CD4-positive, alpha-beta T cell (primary cell): Measurements from ENCODE around the gene STEAP3. TPM values are rescaled to one million over a fixed set of nuclear protein-coding genes. Genes with fewer than 3 reads are reported as not detected.

Experiments
- ATAC-seq: fragments of 200-7000 bp; cut with Tn5 transposase; one replicate; pipeline ENCODE4 v1.10.0; 2022; ENCODE audit warnings: mild to moderate bottlenecking; ENCODE audit not compliant: poor library complexity
- CTCF ChIA-PET: fragments of 350-600 bp; sonication (Branson Sonifier 250); formaldehyde crosslinking; loops from one replicate; lab custom pipeline; 2021; ENCODE audit warnings: antibody characterized with exemption, inconsistent platforms; lab: Charles Lee
- POLR2A ChIA-PET: fragments of 350-600 bp; sonication (Branson Sonifier 250); formaldehyde crosslinking; loops from one replicate; lab custom pipeline; 2021; ENCODE audit warnings: antibody characterized with exemption, inconsistent platforms; lab: Charles Lee
- DNase-seq, 14 experiments: peaks; one replicate each; pipeline ENCODE4 v3.0.0-alpha.2; 2013 to 2020; ENCODE audit warnings: mixed read lengths in 2 of 14
- H3K27ac ChIP-seq, 2 donors: one replicate each; pipeline versions ENCODE4 v1.5.1 to v1.7.0; 2013; ENCODE audit warnings: low read length in 2 of 2, low read depth in 1 of 2, mild to moderate bottlenecking in 1 of 2
- H3K27me3 ChIP-seq, 2 experiments: 1 replicate in 1 of 2; 2 replicates in 1 of 2; pipeline versions ENCODE4 v1.6.1 to v1.7.0; 2013; ENCODE audit warnings: low read length in 2 of 2, control low read depth in 1 of 2, mild to moderate bottlenecking in 1 of 2, moderate library complexity in 1 of 2; ENCODE audit not compliant: insufficient read depth in 2 of 2, control insufficient read depth in 1 of 2
- H3K36me3 ChIP-seq: one replicate; pipeline ENCODE4 v1.6.1; 2013; ENCODE audit warnings: low read length, control low read depth; ENCODE audit not compliant: insufficient read depth
- H3K4me1 ChIP-seq: one replicate; pipeline ENCODE4 v1.6.1; 2013; ENCODE audit warnings: low read length, control low read depth; ENCODE audit not compliant: insufficient read depth
- H3K4me3 ChIP-seq: one replicate; pipeline ENCODE4 v1.5.1; 2013; ENCODE audit warnings: mild to moderate bottlenecking, low read length, moderate library complexity
- H3K9me3 ChIP-seq, 2 experiments: 1 replicate in 1 of 2; 2 replicates in 1 of 2; pipeline versions ENCODE4 v1.6.1 to v1.7.0; 2013; ENCODE audit warnings: low read length in 2 of 2, mild to moderate bottlenecking in 2 of 2, control low read depth in 1 of 2, moderate library complexity in 1 of 2; ENCODE audit not compliant: control insufficient read depth in 1 of 2, insufficient read depth in 1 of 2
- H3K27ac Mint-ChIP-seq: one replicate; pipeline ENCODE4 v1.8.0; 2020; ENCODE audit warnings: mixed read lengths
- H3K27me3 Mint-ChIP-seq: one replicate; pipeline ENCODE4 v1.8.0; 2021; ENCODE audit warnings: mixed read lengths
- H3K36me3 Mint-ChIP-seq: one replicate; pipeline ENCODE4 v1.8.0; 2021; ENCODE audit warnings: low read depth, mixed read lengths
- H3K4me1 Mint-ChIP-seq: one replicate; pipeline ENCODE4 v1.8.0; 2021; ENCODE audit warnings: low read depth, mixed read lengths
- H3K4me3 Mint-ChIP-seq: one replicate; pipeline ENCODE4 v1.8.0; 2020; ENCODE audit warnings: mild to moderate bottlenecking, mixed read lengths
- H3K9me3 Mint-ChIP-seq: one replicate; pipeline ENCODE4 v1.8.0; 2020; ENCODE audit warnings: mixed read lengths
- CTCF ChIP-seq: fragments of 200-600 bp; IDR thresholded peaks from one replicate; pipeline ENCODE4 v1.8.0; 2022; ENCODE audit warnings: antibody characterized with exemption, mild to moderate bottlenecking
- intact Hi-C, 2 experiments: fragments of 100-400 bp; cut with DNase I in 1 of 2; cut with micrococcal nuclease in 1 of 2; formaldehyde crosslinking; loops; one replicate each; pipeline versions ENCODE4 v1.15.1 to v1.9.0; 2023 to 2025; cut with DNase I, micrococcal nuclease
- total RNA-seq, 174 experiments: library from RNA in 2 of 174; stranded (reverse) in 2 of 174; gene quantifications; one replicate each; pipeline ENCODE4 v1.2.3 and lab custom pipeline; 2021 to 2026

Gene STEAP3
- total RNA-seq, 2 experiments from 2014 or later, result not detected

GRCh38 chr2:119245076-119245840 is 21.6 kb downstream of the STEAP3 start:
- Mint-ChIP-seq H3K27me3 (no peaks in the 10 kb centered on the region), H3K9me3 (no peaks in the 10 kb centered on the region), H3K4me1 (no peaks in the 10 kb centered on the region), H3K27ac (no peak overlapping the region), H3K36me3 (no peaks in the 10 kb centered on the region), H3K4me3 (no peak overlapping the region)
- no peak for TF ChIP-seq CTCF
- DNase-seq, result no peak
- POLR2A ChIA-PET, result no interaction called here
- no peaks in the 10 kb centered on the region for H3K36me3 ChIP-seq
- H3K27me3 ChIP-seq, result peaks cover 0 to 3% of the 10 kb centered on the region in 2 experiments
- no peak overlapping the region for H3K27ac ChIP-seq
- intact Hi-C loops, result no loop called here
- CTCF ChIA-PET, result no interaction called here
- peaks cover 0 to 15% of the 10 kb centered on the region in 2 experiments for H3K9me3 ChIP-seq
- H3K4me3 ChIP-seq, result no peak overlapping the region
- H3K4me1 ChIP-seq, result no peaks in the 10 kb centered on the region
- no peak for ATAC-seq

GRCh38 chr2:119245841-119246230 is 22.2 kb downstream of the STEAP3 start:
- Histone ChIP-seq H3K9me3 (peaks cover 0 to 15% of the 10 kb centered on the region in 2 experiments), H3K27me3 (peaks cover 0 to 3% of the 10 kb centered on the region in 2 experiments), H3K4me1 (no peaks in the 10 kb centered on the region), H3K36me3 (no peaks in the 10 kb centered on the region), H3K27ac (no peak overlapping the region), H3K4me3 (no peak overlapping the region)
- H3K27me3 Mint-ChIP-seq, result no peaks in the 10 kb centered on the region
- intact Hi-C loops, result no loop called here
- ATAC-seq (no peak), DNase-seq (no peak)
- POLR2A ChIA-PET, result no interaction called here
- H3K9me3 Mint-ChIP-seq, result no peaks in the 10 kb centered on the region
- no peaks in the 10 kb centered on the region for H3K36me3 Mint-ChIP-seq
- no peak for TF ChIP-seq CTCF
- no peak overlapping the region for H3K27ac Mint-ChIP-seq
- no peaks in the 10 kb centered on the region for H3K4me1 Mint-ChIP-seq
- H3K4me3 Mint-ChIP-seq, result no peak overlapping the region
- CTCF ChIA-PET, result no interaction called here

DNA sequence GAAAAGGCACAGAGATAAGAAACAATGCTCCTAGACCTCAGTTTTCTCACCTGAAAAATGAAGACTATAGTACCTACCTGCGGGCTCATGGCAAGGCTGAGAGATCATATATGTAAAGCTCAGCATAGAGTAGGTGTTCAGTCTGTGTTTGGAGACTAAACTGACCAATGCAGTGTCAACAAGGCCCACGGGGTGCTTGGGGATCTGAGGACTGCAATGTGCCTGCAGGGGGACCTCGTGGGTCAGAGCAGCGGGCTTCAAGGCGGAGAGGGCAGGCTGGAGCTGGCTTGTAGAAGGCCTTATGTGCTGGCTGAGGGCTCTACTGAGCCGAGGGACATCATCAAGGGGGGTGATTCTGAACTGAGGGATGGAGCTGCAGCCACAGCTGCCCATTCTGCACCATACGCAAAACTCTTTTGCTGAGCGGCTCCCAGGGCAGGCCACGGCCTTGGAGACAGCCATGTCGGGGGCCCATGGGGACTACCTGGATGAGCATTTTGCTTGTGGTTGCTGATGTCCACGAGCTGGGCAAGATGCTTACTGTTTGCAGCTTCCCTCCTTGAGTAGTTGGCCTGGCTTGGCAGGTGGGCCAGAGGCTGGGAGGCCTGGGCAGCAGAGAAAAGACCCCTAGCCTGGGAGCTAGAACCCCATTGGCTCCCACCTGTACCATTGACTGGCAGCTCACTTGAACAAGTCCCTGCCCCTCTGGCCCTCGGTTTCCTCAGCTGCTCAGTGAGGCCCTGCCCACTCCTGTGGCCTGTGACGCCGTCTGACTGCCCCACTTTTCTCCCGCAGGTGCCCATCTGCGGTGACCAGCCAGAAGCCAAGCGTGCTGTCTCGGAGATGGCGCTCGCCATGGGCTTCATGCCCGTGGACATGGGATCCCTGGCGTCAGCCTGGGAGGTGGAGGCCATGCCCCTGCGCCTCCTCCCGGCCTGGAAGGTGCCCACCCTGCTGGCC is 23.5 kb downstream of the STEAP3 start:
- Mint-ChIP-seq H3K9me3 (no peaks in the 10 kb centered on the region), H3K36me3 (no peaks in the 10 kb centered on the region), H3K4me1 (no peaks in the 10 kb centered on the region), H3K4me3 (no peak overlapping the region), H3K27ac (no peak overlapping the region), H3K27me3 (no peaks in the 10 kb centered on the region)
- no peaks in the 10 kb centered on the region for H3K4me1 ChIP-seq
- ChIA-PET POLR2A (no interaction called here), CTCF (no interaction called here)
- TF ChIP-seq CTCF, result no peak
- no peak overlapping the region for H3K27ac ChIP-seq
- no peaks in the 10 kb centered on the region for H3K36me3 ChIP-seq
- H3K4me3 ChIP-seq, result no peak overlapping the region
- intact Hi-C loops, result no loop called here
- no peak for ATAC-seq
- H3K27me3 ChIP-seq, result peaks cover 0 to 3% of the 10 kb centered on the region in 2 experiments
- DNase-seq, result peak in 1 of 14 experiments; percentile 28
- peaks cover 0 to 15% of the 10 kb centered on the region in 2 experiments for H3K9me3 ChIP-seq
